HTR-8/SVneo (cell line): ENCODE data around the gene GDF2.

Experiments used
- DNase-seq: peaks from one replicate; pipeline ENCODE4 v3.0.0; 2011; ENCODE audit warnings: low spot score, mixed read lengths; ENCODE audit not compliant: insufficient read length
- FAIRE-seq: peaks from 2 replicates; lab custom pipeline; 2011; peaks lifted over from hg19 to GRCh38; lab: Jason Lieb, UNC

Gene GDF2

GRCh38 chr10:47309408-47310089 lies 12.7 kb upstream of the GDF2 start:
- FAIRE-seq (no peak), DNase-seq (no peak)

- DNase-seq (no peak), FAIRE-seq (no peak)
These were observed 12.2 kb upstream of the GDF2 start for GRCh38 chr10:47310090-47310505.

GRCh38 chr10:47311193-47311931 lies 10.9 kb upstream of the GDF2 start:
- FAIRE-seq, result no peak
- no peak for DNase-seq

GRCh38 chr10:47311932-47312662 lies 10.2 kb upstream of the GDF2 start:
- DNase-seq (peak; percentile 85), FAIRE-seq (no peak)

- DNase-seq (no peak), FAIRE-seq (no peak)
These were observed 9.6 kb upstream of the GDF2 start for GRCh38 chr10:47312663-47312995.

- no peak for DNase-seq
- no peak for FAIRE-seq
These were observed 7.8 kb upstream of the GDF2 start for GRCh38 chr10:47314416-47314970.

GRCh38 chr10:47315421-47315820 lies 6.8 kb upstream of the GDF2 start:
- FAIRE-seq (no peak), DNase-seq (no peak)

GRCh38 chr10:47316131-47316530 lies 6.1 kb upstream of the GDF2 start:
- FAIRE-seq, result no peak
- no peak for DNase-seq

- FAIRE-seq, result no peak
These were observed 5.0 kb upstream of the GDF2 start for GRCh38 chr10:47317251-47317650.

GRCh38 chr10:47318706-47319105 lies 3.5 kb upstream of the GDF2 start:
- DNase-seq (no peak), FAIRE-seq (no peak)

More at GRCh38 chr10:47317251-47317650, 5.0 kb upstream of the GDF2 start:
- DNase-seq, result no peak

GRCh38 chr10:47319784-47320183 lies 2.5 kb upstream of the GDF2 start:
- FAIRE-seq, result no peak

GRCh38 chr10:47320812-47321211 lies 1.4 kb upstream of the GDF2 start:
- FAIRE-seq (no peak), DNase-seq (no peak)

More at GRCh38 chr10:47319784-47320183, 2.5 kb upstream of the GDF2 start:
- DNase-seq, result no peak

- FAIRE-seq, result no peak
These were observed 596 bp upstream of the GDF2 start for GRCh38 chr10:47321521-47322195.

GRCh38 chr10:47323087-47323486 lies 833 bp downstream of the GDF2 start:
- DNase-seq (no peak), FAIRE-seq (no peak)

More at GRCh38 chr10:47321521-47322195, 596 bp upstream of the GDF2 start:
- DNase-seq, result no peak

- FAIRE-seq (no peak), DNase-seq (no peak)
These were observed 1.5 kb downstream of the GDF2 start for GRCh38 chr10:47323636-47324296.

GRCh38 chr10:47325303-47326291 lies 3.3 kb downstream of the GDF2 start:
- FAIRE-seq, result no peak
- no peak for DNase-seq

GRCh38 chr10:47326306-47326926 lies 4.2 kb downstream of the GDF2 start:
- DNase-seq (no peak), FAIRE-seq (no peak)

- FAIRE-seq (no peak), DNase-seq (no peak)
These were observed 4.7 kb downstream of the GDF2 start for GRCh38 chr10:47326927-47327330.
